ENCODE results near the gene GREB1L. TPM values are rescaled to one million over a fixed set of nuclear protein-coding genes. Genes with fewer than 3 reads are reported as not detected.

GREB1L gene
- total and polyA plus RNA-seq, 9 of the 15 experiments (the other 6 are each of a cell fraction or from before 2014, with no cell fraction given), result 0.03 TPM; not detected in 8

- TF ChIP-seq, protein P1, sequence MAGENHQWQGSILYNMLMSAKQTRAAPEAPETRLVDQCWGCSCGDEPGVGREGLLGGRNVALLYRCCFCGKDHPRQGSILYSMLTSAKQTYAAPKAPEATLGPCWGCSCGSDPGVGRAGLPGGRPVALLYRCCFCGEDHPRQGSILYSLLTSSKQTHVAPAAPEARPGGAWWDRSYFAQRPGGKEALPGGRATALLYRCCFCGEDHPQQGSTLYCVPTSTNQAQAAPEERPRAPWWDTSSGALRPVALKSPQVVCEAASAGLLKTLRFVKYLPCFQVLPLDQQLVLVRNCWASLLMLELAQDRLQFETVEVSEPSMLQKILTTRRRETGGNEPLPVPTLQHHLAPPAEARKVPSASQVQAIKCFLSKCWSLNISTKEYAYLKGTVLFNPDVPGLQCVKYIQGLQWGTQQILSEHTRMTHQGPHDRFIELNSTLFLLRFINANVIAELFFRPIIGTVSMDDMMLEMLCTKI (IDR thresholded peaks at IDR 0.05; ENCODE audit: partially characterized antibody), result no peak
- no peak for TF ChIP-seq ZBTB43 (CRISPR knock-in tag; IDR thresholded peaks at IDR 0.05)
- TF ChIP-seq RBFOX2 (IDR thresholded peaks at IDR 0.05; ENCODE audit: low read depth, low read length), result no peak
- TF ChIP-seq CBX3 (IDR thresholded peaks at IDR 0.05; ENCODE audit: borderline replicate concordance in 1 of 2, low read length in 2 of 2), result no peak
- TF ChIP-seq, protein P2, sequence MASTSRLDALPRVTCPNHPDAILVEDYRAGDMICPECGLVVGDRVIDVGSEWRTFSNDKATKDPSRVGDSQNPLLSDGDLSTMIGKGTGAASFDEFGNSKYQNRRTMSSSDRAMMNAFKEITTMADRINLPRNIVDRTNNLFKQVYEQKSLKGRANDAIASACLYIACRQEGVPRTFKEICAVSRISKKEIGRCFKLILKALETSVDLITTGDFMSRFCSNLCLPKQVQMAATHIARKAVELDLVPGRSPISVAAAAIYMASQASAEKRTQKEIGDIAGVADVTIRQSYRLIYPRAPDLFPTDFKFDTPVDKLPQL (IDR thresholded peaks at IDR 0.05; ENCODE audit: extremely low read depth, insufficient read length), result no peak
- TF ChIP-seq HDAC2 (IDR thresholded peaks at IDR 0.05), result no peak
- no peak for TF ChIP-seq NR4A1 (CRISPR knock-in tag; IDR thresholded peaks at IDR 0.05)
- no peak for TF ChIP-seq NR4A1 (tag; IDR thresholded peaks at IDR 0.05)
- no peak for TF ChIP-seq KAT8 (IDR thresholded peaks at IDR 0.05; ENCODE audit: low read depth)
- TF ChIP-seq HOMEZ (CRISPR knock-in tag; IDR thresholded peaks at IDR 0.05), result no peak
- no peak for TF ChIP-seq BRF1 (IDR thresholded peaks at IDR 0.05; ENCODE audit: borderline replicate concordance, extremely low read depth, insufficient read length)
- no peak for TF ChIP-seq EGR1 (conservative IDR thresholded peaks at IDR 0.05)
- no peak for TF ChIP-seq CEBPB (tag; IDR thresholded peaks at IDR 0.05)
- no peak for TF ChIP-seq CAMTA2 (CRISPR knock-in tag; conservative IDR thresholded peaks at IDR 0.05)
- TF ChIP-seq ARNT (IDR thresholded peaks at IDR 0.05), result no peak
These were observed 42.5 kb downstream of the GREB1L start (continued) for GRCh38 chr18:21284540-21284939.
